Measurements from ENCODE around the gene IGFN1. TPM values are rescaled to one million over a fixed set of nuclear protein-coding genes. Genes with fewer than 3 reads are reported as not detected.

IGFN1 gene
- total RNA-seq, 1 donor from 2014 or later = 1.6 TPM

GRCh38 chr1:201198598-201198997, 8.0 kb downstream of the IGFN1 start:
- H3K9me3 Mint-ChIP-seq = no peaks in the 10 kb centered on the region
- H3K4me1 Mint-ChIP-seq = peaks cover 7% of the 10 kb centered on the region
- H3K36me3 Mint-ChIP-seq = no peaks in the 10 kb centered on the region
- no peak for DNase-seq (ENCODE audit: low spot score in 2 of 2, unreplicated experiment in 2 of 2)
- H3K27me3 Mint-ChIP-seq (ENCODE audit: low read depth) = peaks cover 5% of the 10 kb centered on the region
- no peak for TF ChIP-seq CTCF (IDR thresholded peaks at IDR 0.05; ENCODE audit: unreplicated experiment)
- no peak overlapping the region for H3K27ac Mint-ChIP-seq
- no peak overlapping the region for H3K4me3 Mint-ChIP-seq

- no peak for DNase-seq (ENCODE audit: low spot score in 2 of 2, unreplicated experiment in 2 of 2)
- no peaks in the 10 kb centered on the region for H3K36me3 Mint-ChIP-seq
- peaks cover 9% of the 10 kb centered on the region for H3K4me1 Mint-ChIP-seq
- no peak overlapping the region for H3K4me3 Mint-ChIP-seq
- H3K27ac Mint-ChIP-seq = no peak overlapping the region
- no peaks in the 10 kb centered on the region for H3K9me3 Mint-ChIP-seq
- no peak for TF ChIP-seq CTCF (IDR thresholded peaks at IDR 0.05; ENCODE audit: unreplicated experiment)
- H3K27me3 Mint-ChIP-seq (ENCODE audit: low read depth) = peaks cover 22% of the 10 kb centered on the region
Observed at GRCh38 chr1:201205036-201205435, 14.4 kb downstream of the IGFN1 start.

- H3K36me3 Mint-ChIP-seq = no peaks in the 10 kb centered on the region
- H3K4me1 Mint-ChIP-seq = peaks cover 9% of the 10 kb centered on the region
- H3K9me3 Mint-ChIP-seq = no peaks in the 10 kb centered on the region
- H3K27me3 Mint-ChIP-seq (ENCODE audit: low read depth) = peaks cover 29% of the 10 kb centered on the region
- no peak for TF ChIP-seq CTCF (IDR thresholded peaks at IDR 0.05; ENCODE audit: unreplicated experiment)
- H3K4me3 Mint-ChIP-seq = no peak overlapping the region
- DNase-seq (ENCODE audit: low spot score in 2 of 2, unreplicated experiment in 2 of 2) = no peak
- no peak overlapping the region for H3K27ac Mint-ChIP-seq
Observed at GRCh38 chr1:201206176-201206575, 15.6 kb downstream of the IGFN1 start.

- no peak for DNase-seq (ENCODE audit: low spot score in 2 of 2, unreplicated experiment in 2 of 2)
- H3K9me3 Mint-ChIP-seq = no peaks in the 10 kb centered on the region
- TF ChIP-seq CTCF (IDR thresholded peaks at IDR 0.05; ENCODE audit: unreplicated experiment) = no peak
- peaks cover 9% of the 10 kb centered on the region for H3K4me1 Mint-ChIP-seq
- no peaks in the 10 kb centered on the region for H3K36me3 Mint-ChIP-seq
- H3K4me3 Mint-ChIP-seq = no peak overlapping the region
- H3K27ac Mint-ChIP-seq = no peak overlapping the region
- peaks cover 33% of the 10 kb centered on the region for H3K27me3 Mint-ChIP-seq (ENCODE audit: low read depth)
Observed at GRCh38 chr1:201207046-201207445, 16.4 kb downstream of the IGFN1 start.

- no peaks in the 10 kb centered on the region for H3K9me3 Mint-ChIP-seq
Observed at GRCh38 chr1:201208236-201208635, 17.6 kb downstream of the IGFN1 start.

More at GRCh38 chr1:201208236-201208635, 17.6 kb downstream of the IGFN1 start:
- H3K4me1 Mint-ChIP-seq = peaks cover 9% of the 10 kb centered on the region
- TF ChIP-seq CTCF (IDR thresholded peaks at IDR 0.05; ENCODE audit: unreplicated experiment) = no peak
- H3K27ac Mint-ChIP-seq = no peak overlapping the region
- no peaks in the 10 kb centered on the region for H3K36me3 Mint-ChIP-seq
- H3K27me3 Mint-ChIP-seq (ENCODE audit: low read depth) = peaks cover 39% of the 10 kb centered on the region
- H3K4me3 Mint-ChIP-seq = no peak overlapping the region
- no peak for DNase-seq (ENCODE audit: low spot score in 2 of 2, unreplicated experiment in 2 of 2)

All from mesothelial cell of epicardium (in vitro differentiated cells).